Panc1 (cell line): Measurements from ENCODE around the gene CTDSP1. TPM values are rescaled to one million over a fixed set of nuclear protein-coding genes. Genes with fewer than 3 reads are reported as not detected.

ENCODE experiments used
- ATAC-seq: fragments of 200-7000 bp; cut with Tn5 transposase; 2 replicates; pipeline ENCODE4 v1.9.1; 2020; ENCODE audit warnings: mild to moderate bottlenecking, moderate library complexity
- BruUV-seq: library from RNA; stranded (reverse); fragments of 400-500 nt; replicated peaks from 2 replicates; lab custom pipeline; 2021; lab: Mats Ljungman, UMichigan
- CTCF ChIA-PET: fragments of 300-600 bp; sonication (Branson Sonifier 250); formaldehyde crosslinking; loops from one replicate; lab custom pipeline; 2022; ENCODE audit warnings: antibody characterized with exemption; lab: Charles Lee
- POLR2A ChIA-PET: fragments of 300-600 bp; sonication (Branson Sonifier 250); formaldehyde crosslinking; loops from one replicate; lab custom pipeline; 2022; ENCODE audit warnings: antibody characterized with exemption; lab: Charles Lee
- DNase-seq: peaks from one replicate; pipeline ENCODE4 v3.0.0-alpha.2; 2010; ENCODE audit warnings: low read depth, low spot score
- H3K27ac ChIP-seq: 2 replicates; pipeline ENCODE4 v1.5.1; 2011; ENCODE audit warnings: mild to moderate bottlenecking, low read length, inconsistent platforms
- H3K27me3 ChIP-seq: fragments of 200-500 bp; sonication (Bioruptor generic); 2 replicates; pipeline ENCODE4 v1.6.0; 2014; ENCODE audit warnings: low read length, inconsistent platforms; ENCODE audit not compliant: control insufficient read depth, insufficient read depth
- H3K36me3 ChIP-seq: fragments of 200-500 bp; sonication (Bioruptor generic); 2 replicates; pipeline ENCODE4 v1.5.1; 2014; ENCODE audit warnings: inconsistent platforms, mild to moderate bottlenecking, low read length, moderate library complexity; ENCODE audit not compliant: control insufficient read depth, insufficient read depth
- H3K4me1 ChIP-seq: 2 replicates; pipeline ENCODE4 v1.5.1; 2011; ENCODE audit warnings: inconsistent platforms, mild to moderate bottlenecking, low read length, moderate library complexity; ENCODE audit not compliant: control insufficient read depth, insufficient read depth
- H3K4me3 ChIP-seq, 2 experiments: 2 replicates each; pipeline ENCODE4 v1.5.1; 2011 to 2012; ENCODE audit warnings: low read depth in 2 of 2, low read length in 2 of 2, mild to moderate bottlenecking in 2 of 2, inconsistent platforms in 1 of 2, moderate library complexity in 1 of 2
- H3K9me3 ChIP-seq: fragments of 200-500 bp; sonication (Bioruptor generic); 2 replicates; pipeline ENCODE4 v1.5.1; 2014; ENCODE audit warnings: low read depth, mild to moderate bottlenecking, inconsistent platforms, low read length, moderate library complexity; ENCODE audit not compliant: control insufficient read depth, insufficient read depth
- POLR2AphosphoS5 ChIP-seq: IDR thresholded peaks from 2 replicates; pipeline ENCODE4 v1.6.1; 2012; ENCODE audit warnings: mild to moderate bottlenecking, low read depth, low read length, moderate library complexity
- SIN3A ChIP-seq: IDR thresholded peaks from 2 replicates; pipeline ENCODE4 v1.6.1; 2012; ENCODE audit warnings: low read depth, mild to moderate bottlenecking, low read length, moderate library complexity, borderline replicate concordance; ENCODE audit not compliant: insufficient read depth
- TCF7L2 ChIP-seq: IDR thresholded peaks from 2 replicates; pipeline ENCODE4 v1.6.1; 2011; ENCODE audit warnings: mild to moderate bottlenecking, low read depth, low read length, inconsistent platforms
- in situ Hi-C: cut with HindIII; loops from 2 replicates; pipeline ENCODE4 v1.10.0; 2016; ENCODE audit warnings: low sequenced_read_pairs, low pct_unique_long_range_greater_than_20kb
- intact Hi-C: fragments of 100-400 bp; cut with micrococcal nuclease; formaldehyde crosslinking; loops from one replicate; pipeline ENCODE4 v1.10.0; 2022; ENCODE audit not compliant: unreplicated experiment
- total RNA-seq: library from RNA; stranded (reverse); gene quantifications from one replicate; pipeline ENCODE4 v1.2.1, GENCODE V29; 2021; ENCODE audit not compliant: unreplicated experiment
- TF ChIP-seq, protein P1 (sequence below): fragments of 450-650 bp; IDR thresholded peaks from 2 replicates; pipeline ENCODE4 v1.5.1; 2017; ENCODE audit warnings: mild to moderate bottlenecking
- TF ChIP-seq, protein P2 (sequence below), 2 experiments: IDR thresholded peaks; 2 replicates each; pipeline ENCODE4 v1.6.1; 2011 to 2012; ENCODE audit warnings: low read depth in 2 of 2, control low read depth in 1 of 2, low read length in 1 of 2, mild to moderate bottlenecking in 1 of 2, moderate library complexity in 1 of 2; ENCODE audit not compliant: insufficient read depth in 1 of 2

CTDSP1 gene
- total RNA-seq, 1 experiment from 2014 or later, result 128 TPM

DNA sequence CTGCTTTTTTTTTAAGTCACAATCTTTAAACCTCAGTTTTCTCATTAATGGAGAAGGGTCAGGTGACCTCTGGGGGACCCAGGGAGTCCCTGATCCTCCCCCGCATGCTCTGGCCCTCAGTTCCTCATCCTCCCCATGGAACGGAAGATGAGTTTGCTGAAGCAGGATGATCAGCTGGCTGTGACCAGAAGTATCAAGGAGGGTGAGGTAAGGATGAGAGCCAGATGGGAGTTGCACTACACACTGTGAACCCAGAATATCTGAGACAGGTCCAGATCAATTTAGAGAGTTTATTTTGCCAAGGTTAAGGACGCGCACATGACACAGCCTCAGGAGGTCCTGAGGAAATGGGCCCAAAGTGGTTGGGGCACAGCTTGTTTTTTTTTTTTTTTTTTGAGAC, 39.2 kb upstream of the CTDSP1 start:
- H3K9me3 ChIP-seq, result no peaks in the 10 kb centered on the region
- in situ Hi-C loops (no loop called here), intact Hi-C loops (no loop called here)
- no peaks in the 10 kb centered on the region for H3K36me3 ChIP-seq
- H3K27me3 ChIP-seq, result no peaks in the 10 kb centered on the region
- ChIA-PET POLR2A (interaction anchor here (0.6 kb wide), 1 partner anchor 275 kb away, joined by 3 read pairs; no protein-coding TSS in a partner anchor), CTCF (interaction anchor here (1.1 kb wide), 1 partner anchor 69 kb away, joined by 7 read pairs; no protein-coding TSS in a partner anchor)
- H3K27ac ChIP-seq, result no peak overlapping the region
- DNase-seq (no peak), ATAC-seq (no peak)
- TF ChIP-seq POLR2AphosphoS5, result no peak
- TF ChIP-seq, protein P1, sequence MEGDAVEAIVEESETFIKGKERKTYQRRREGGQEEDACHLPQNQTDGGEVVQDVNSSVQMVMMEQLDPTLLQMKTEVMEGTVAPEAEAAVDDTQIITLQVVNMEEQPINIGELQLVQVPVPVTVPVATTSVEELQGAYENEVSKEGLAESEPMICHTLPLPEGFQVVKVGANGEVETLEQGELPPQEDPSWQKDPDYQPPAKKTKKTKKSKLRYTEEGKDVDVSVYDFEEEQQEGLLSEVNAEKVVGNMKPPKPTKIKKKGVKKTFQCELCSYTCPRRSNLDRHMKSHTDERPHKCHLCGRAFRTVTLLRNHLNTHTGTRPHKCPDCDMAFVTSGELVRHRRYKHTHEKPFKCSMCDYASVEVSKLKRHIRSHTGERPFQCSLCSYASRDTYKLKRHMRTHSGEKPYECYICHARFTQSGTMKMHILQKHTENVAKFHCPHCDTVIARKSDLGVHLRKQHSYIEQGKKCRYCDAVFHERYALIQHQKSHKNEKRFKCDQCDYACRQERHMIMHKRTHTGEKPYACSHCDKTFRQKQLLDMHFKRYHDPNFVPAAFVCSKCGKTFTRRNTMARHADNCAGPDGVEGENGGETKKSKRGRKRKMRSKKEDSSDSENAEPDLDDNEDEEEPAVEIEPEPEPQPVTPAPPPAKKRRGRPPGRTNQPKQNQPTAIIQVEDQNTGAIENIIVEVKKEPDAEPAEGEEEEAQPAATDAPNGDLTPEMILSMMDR, result no peak
- no peak for TF ChIP-seq TCF7L2
- TF ChIP-seq, protein P2, sequence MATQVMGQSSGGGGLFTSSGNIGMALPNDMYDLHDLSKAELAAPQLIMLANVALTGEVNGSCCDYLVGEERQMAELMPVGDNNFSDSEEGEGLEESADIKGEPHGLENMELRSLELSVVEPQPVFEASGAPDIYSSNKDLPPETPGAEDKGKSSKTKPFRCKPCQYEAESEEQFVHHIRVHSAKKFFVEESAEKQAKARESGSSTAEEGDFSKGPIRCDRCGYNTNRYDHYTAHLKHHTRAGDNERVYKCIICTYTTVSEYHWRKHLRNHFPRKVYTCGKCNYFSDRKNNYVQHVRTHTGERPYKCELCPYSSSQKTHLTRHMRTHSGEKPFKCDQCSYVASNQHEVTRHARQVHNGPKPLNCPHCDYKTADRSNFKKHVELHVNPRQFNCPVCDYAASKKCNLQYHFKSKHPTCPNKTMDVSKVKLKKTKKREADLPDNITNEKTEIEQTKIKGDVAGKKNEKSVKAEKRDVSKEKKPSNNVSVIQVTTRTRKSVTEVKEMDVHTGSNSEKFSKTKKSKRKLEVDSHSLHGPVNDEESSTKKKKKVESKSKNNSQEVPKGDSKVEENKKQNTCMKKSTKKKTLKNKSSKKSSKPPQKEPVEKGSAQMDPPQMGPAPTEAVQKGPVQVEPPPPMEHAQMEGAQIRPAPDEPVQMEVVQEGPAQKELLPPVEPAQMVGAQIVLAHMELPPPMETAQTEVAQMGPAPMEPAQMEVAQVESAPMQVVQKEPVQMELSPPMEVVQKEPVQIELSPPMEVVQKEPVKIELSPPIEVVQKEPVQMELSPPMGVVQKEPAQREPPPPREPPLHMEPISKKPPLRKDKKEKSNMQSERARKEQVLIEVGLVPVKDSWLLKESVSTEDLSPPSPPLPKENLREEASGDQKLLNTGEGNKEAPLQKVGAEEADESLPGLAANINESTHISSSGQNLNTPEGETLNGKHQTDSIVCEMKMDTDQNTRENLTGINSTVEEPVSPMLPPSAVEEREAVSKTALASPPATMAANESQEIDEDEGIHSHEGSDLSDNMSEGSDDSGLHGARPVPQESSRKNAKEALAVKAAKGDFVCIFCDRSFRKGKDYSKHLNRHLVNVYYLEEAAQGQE (IDR thresholded peaks at IDR 0.05; ENCODE audit: insufficient read depth in 1 of 2, low read depth in 2 of 2, low read length in 1 of 2), result no peak
- no peak for TF ChIP-seq SIN3A
- no TSS peak for BruUV-seq
- no peak overlapping the region for H3K4me3 ChIP-seq
- peaks cover 7% of the 10 kb centered on the region; the same call in 1 of the 2 replicates for H3K4me1 ChIP-seq

DNA sequence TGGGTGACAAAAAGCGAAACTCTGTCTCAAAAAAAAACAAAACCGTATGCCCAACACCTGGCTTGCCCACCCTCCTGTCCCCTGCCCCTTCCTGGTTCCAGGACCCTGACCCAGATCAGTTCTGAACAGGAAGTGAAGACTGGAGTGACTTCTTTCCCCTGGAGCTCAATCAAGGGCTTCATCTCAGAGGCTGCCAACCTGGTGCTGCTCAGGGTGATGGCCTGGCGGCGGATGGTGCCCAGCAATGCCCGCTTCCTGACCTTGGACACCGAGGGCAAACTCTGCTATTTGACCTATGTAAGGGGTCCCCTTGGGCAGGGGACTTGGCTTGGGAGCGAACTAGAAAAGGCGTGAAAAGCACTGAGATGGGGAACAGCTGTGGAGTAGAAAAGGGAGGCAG, 37.1 kb upstream of the CTDSP1 start:
- POLR2A ChIA-PET, result no interaction called here
- Histone ChIP-seq H3K27me3 (no peaks in the 10 kb centered on the region), H3K4me3 (no peak overlapping the region), H3K4me1 (no peaks in the 10 kb centered on the region; the same call in 1 of the 2 replicates), H3K9me3 (no peaks in the 10 kb centered on the region), H3K36me3 (no peaks in the 10 kb centered on the region), H3K27ac (no peak overlapping the region)
- in situ Hi-C loops, result no loop called here
- intact Hi-C loops, result no loop called here
- BruUV-seq, result no TSS peak
- ATAC-seq (no peak), DNase-seq (no peak)
- CTCF ChIA-PET, result interaction anchor here (0.6 kb wide), 1 partner anchor 34 kb away, joined by 4 read pairs; no protein-coding TSS in a partner anchor
- no peak for TF ChIP-seq SIN3A
- TF ChIP-seq POLR2AphosphoS5, result no peak
- TF ChIP-seq, protein P2 (IDR thresholded peaks at IDR 0.05; ENCODE audit: insufficient read depth in 1 of 2, low read depth in 2 of 2, low read length in 1 of 2), result no peak
